ENCODE data around the gene PNPLA1.
A peak's percentile ranks its signal among the peaks of the same experiment; 100 is the strongest.

PNPLA1 gene

DNA sequence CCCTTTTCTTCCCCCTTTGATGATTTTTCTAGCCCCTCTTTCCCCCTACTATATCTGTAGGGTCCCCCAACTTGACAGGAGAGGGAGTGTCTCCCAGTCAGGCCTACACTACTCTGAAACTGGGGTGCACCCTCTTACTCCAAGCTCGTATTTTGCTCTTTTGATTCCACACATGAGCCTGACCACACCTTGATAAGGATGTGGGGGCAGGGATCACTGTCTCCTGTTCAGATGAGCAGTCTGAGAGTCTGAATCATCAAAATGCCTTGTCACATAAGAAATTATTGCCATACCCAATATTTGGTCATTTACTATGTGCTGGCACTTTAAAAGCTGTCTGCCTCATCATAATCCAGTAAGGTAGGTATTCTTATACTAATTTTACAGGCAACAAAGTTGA lies 15.9 kb downstream of the PNPLA1 start:
- DNase-seq = no peak

DNA sequence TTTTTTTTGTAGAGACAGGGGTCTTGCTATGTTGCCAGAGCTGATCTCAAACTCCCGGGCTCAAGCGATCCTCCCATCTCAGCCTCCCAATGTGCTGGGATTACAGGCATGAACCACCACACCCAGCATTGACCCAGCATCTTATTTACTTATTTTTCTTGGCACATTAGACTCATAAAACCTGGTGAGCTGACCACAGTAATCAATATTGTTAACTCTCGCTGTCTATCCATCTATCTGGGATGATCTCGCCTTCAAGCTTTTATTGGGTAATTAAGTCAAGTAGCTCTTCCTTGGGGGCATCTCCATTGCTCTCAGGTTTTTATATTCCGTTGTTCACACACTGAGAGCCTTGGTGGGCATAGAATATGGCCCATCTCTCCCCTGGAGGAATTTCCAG lies 17.0 kb downstream of the PNPLA1 start:
- no peak for DNase-seq

DNA sequence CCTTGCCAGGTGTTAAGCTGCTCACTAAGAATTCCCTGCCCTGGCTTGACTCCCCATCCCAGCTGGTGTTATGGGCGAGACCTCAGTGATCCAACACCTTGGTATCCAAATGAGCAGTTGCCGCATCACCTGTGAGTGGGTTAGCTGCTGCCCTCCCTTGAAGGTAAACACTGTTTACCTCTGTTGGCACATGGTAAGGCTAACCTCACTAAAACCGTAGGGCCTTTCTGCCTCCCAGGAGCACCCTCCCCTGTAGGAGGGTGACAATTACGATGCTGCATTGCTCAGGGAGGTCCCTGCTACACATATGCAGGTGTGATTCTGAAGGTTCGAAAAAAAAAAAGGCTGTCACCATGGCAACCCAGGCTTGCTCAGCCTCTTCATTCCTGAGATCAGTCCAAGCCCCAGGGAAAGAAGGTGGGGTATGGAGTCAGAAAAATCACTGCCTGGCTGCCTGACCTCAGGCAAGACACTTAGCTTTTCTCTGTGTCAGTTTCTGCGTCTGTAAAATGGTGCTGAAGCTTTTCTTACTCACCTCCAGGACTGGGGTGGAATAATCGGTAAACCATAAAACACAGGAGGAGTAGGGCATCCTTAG lies 19.5 kb downstream of the PNPLA1 start:
- DNase-seq = no peak

DNA sequence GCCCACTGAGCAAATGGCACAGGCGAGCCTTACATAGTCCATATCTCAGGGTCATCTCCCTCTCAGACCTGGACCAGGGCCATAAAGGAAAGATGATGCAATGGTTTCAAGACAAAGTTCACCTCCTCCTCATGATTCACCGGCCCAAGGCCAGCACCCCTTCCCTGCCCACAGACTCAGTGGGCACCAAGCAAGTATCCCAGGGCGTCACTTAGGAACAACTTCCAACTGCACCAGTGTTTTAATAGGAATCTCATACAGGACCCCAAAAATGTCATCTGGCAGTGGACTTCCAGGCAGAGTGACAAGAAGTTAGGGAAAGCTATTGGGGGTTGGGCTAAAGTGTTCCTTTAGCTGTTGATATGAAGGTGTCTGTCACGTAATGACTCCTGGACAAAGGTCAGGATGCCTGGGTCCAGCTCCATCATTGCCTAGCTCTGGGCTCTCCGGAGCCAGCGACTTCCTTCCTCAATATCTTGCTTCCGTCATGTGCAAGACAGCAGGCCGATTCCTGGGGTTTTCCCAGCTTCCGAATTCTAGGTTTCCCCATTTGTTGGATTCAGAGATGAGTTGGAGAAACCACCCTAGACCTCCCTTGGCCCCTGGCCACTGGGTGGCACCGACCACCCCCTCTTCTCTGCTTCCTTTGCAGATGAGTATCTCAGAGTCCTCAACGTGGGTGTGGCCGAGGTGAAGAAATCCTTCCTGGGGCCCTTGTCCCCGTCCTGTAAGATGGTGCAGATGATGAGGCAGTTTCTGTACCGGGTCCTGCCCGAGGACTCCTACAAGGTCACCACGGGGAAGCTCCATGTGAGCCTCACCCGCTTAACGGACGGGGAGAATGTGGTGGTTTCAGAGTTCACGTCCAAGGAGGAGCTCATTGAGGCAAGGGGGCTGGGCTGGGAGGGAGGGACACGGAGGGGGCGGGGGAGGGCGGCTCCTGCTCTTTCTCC lies 21.1 kb downstream of the PNPLA1 start:
- no peak for DNase-seq

DNA sequence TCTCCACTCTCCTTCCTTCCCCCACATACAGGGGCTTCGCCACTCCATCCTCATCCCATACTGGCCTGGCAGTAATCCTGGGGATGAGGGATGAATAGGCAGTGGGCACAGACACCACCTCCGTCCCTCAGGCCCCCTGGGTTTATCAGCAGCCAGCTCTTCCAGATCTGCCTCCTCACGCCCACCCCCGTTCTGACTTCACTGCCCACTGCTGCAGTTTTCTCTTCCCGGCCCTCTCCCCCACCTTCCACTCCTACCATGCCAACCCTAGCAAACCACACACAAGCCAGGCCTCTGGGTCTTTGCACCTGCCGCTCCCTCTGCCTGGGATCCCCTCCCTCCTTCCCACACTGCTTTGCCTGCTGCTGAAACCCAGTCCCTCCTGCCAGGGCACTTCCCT lies 22.3 kb downstream of the PNPLA1 start:
- DNase-seq = no peak

DNA sequence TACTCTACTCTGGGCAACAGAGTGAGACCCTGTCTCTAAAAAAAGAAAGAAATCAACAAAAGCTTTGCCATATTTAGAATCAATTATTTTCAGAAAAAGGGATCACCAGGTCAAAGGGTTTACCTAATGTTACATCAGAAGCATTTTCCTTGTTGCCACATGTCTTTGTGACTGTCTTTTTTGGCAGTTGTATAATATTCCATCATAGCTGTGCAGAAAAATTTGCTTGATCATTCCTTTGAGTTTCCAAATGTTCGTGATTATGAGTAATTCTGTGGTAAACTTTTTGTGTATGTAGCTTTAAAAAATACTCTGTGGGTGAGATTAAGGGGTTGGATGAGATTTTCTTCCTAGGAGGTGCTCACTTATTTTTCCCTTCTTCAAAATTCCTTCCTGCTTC lies 26.4 kb downstream of the PNPLA1 start:
- no peak for DNase-seq

DNA sequence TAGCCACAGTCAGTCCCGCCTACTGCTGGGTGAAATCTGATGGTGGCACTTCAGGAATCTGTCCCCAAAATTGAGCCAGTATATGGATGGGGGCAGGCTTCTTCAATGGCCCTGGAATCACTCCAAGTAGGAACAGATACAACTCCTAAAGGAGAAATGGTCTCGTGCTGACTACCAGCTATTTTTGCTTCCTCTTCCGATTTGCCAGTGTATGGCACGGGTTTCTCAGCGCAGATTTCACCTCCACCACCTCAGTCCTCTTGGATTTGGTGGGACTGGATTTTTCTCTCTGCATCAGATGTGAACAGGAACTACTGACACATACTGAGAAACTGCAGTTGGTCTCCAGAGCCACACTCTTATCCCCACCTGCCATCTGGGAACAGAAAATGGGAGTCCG lies 27.2 kb downstream of the PNPLA1 start:
- no peak for DNase-seq

DNA sequence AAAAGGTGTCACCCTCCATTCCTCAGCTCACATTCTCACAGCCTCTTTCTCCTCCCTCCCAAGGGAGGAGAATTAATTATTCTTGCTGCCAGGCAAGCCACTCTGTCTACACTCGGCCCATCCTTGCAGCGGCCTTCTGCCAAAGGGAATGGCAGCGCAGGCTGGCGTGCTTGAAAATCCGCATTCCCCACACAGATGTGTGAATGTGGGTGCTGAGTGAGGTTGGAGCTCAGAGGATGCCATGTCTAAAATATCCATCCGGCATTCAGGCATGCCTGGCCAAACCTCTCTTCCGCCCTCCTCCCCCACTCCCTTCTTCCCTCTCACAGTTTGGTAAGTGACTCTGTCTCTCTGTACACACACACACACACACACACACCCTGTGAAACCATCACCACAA lies 27.7 kb downstream of the PNPLA1 start:
- DNase-seq = no peak

DNA sequence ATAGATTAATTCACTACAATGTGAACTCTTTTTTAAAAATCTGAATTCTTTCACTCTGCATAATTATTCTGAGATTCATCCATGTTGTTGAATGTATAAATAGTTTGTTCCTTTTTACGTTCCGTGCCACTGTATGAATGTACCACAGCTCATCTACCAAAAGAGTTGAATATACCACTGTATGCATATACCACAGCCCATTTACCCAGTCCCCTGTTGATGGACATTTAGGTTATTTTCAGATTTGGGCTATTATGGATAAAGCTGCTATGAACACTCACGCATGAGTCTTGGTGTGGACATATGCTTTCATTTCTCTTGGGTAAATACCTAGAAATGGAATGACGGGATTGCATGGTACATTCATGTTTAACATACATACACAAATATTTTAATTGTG lies 28.2 kb downstream of the PNPLA1 start:
- DNase-seq = no peak

DNA sequence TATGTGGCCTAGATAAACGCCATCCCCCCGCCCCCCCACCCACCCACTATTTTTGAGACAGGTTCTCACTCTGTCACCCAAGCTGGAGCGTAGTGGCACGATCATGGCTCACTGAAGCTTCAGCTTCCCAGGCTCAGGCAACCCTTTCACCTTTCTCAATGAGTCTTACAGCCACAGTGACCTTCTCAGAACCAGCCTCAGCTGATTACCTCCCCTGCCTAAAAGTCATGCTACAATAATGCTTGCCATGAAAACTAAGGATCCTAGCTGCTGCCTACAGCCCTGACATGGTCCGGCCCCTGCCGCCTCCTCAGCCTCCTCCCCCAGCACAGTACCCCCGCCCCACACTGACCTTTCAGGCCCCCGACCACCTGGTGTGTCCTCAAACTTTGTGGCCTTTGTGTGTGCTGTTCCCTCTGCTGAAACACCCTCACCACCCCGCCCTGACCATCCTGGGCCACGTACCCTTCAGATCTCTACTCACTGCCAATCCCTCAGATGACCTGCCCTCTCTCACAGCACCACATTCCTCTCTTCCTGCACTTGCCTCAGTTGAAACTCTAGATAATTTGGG lies 31.3 kb downstream of the PNPLA1 start:
- no peak for DNase-seq

DNA sequence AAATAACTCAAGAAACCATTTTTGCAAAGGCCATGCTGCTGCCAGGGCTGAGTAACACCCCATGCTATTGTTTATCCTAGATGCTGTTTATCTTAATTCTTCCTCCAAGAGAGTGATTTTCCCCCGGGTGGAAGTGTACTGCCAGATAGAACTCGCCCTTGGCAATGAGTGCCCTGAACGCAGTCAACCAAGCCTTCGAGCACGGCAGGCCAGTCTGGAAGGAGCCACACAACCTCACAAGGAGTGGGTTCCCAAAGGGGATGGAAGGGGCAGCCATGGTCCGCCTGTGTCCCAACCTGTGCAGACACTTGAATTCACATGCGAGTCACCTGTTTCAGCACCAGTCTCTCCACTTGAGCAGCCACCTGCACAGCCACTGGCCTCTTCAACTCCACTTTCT lies 31.9 kb downstream of the PNPLA1 start:
- DNase-seq = no peak

DNA sequence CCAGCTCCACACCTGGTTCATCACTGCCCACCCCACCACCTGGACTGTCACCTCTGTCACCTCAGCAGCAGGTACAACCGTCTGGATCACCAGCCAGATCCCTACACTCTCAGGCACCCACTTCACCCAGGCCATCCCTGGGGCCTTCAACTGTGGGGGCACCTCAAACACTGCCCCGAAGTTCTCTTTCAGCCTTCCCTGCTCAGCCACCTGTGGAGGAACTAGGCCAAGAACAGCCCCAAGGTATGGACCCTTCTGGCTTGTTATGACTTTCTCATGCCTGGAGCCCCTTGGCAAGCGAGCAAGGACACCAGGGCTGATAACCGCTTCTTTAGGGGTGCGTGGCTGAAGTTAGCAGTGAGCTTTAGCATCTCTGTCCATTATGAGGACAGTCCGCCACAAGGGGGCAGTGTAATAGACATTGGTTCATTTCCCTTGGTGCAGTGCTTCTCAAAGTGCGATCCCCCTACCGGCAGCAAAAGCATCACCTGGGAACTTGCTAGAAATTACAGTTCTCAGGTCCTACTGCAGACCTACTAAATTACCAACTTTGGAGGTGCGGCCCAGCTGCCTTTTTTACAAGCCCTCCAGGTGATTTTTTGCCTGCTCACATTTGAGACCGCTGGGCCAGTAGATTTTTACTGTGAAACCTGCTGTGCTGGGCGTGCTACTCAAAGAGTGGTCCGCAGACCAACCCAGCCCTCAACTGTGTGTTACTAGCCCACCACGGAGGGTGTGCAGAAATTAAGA lies 32.5 kb downstream of the PNPLA1 start:
- DNase-seq = peak; percentile 88 to 90

DNA sequence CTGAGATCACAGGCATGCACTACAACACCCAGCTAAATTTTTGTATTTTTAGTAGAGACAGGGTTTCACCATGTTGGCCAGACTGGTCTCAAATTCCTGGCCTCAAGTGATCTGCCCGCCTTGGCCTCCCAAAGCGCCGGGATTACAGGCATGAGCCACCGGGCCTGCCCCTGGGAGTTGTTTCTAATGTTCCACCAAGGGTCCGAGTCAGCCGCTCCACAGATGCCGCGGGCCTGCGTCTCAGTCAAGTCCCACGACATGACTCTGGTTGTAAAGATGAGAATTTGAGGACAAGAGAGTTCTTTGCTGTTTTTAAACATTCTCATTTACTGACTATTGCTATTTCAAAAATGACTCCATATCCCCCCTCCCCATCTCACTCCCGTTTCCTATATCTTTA lies 36.0 kb downstream of the PNPLA1 start:
- DNase-seq = no peak

DNA sequence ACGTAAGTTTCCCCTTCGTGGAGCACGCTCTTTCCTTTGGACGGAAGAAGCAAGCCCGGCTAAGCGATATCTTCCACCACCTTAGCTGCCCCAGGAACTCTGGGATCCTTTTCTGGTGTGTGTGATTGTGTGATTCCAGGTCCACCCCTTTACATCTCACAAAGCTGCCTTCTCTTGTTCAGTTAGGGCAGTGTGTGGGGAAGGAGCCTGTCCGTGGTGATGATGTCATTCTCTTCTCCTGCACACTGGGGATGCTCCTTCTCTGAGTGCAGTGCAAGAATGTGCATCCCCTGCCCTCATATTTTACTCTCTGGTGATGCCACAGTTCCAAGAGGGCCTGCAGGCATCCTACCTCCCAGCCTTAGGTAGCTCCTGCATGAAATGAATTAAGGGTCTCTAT lies 36.5 kb downstream of the PNPLA1 start:
- DNase-seq = no peak

DNA sequence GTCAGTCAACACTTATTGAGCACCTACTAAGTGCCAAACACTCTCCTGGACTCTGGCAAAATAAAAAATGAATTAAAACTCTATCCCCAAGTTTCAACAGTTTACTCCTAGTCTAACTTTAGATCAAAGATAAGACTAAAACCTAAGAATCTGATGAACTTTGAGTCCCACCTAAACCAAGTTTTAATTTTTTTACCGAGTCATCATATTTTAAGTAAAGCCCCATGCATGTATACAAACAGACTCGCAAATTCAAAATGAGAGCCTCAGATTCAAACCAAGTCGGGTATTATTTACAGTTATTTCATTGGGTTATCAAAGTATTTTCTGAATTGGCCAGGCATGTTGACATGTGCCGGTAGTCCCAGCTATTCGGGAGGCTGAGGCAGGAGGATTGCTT lies 38.7 kb downstream of the PNPLA1 start:
- no peak for DNase-seq

DNA sequence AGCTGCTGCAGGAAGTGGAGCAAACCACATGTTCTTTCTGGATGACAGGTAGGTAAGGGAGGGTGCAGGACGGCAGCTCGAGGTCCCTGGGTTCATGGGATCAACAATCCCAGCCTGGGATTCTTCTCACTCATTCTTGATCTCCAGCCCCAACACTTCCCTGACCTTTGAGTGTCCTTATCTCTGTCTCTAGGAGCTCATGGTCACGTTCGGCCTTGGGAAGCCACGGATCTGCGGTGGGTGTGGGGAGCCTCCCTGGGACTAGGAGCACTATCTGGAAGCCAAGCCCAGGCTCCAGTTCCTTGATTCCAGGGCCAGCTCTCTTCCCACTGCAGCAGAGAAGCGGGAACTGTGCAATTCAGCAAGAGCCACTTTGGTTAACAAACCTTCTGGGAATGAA lies 39.3 kb downstream of the PNPLA1 start:
- no peak for DNase-seq

DNA sequence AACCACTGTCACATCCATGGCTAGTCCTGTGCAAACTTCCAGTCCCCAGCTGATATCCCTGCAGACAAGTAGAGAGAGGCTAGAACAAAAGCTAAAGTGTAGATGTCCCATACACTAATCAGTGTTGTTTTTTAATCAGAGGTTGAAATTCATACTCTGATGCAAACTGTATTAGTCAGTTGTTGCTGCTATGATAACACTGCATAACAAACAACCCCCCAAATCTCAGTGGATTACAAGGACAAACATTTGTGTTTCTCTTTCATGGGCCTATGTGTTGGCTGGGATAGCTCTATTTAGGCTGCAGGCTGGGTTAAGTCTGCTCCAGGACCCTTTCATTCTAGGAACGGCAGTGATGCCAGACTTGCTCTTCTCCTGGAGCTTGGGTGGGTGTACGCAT lies 40.0 kb downstream of the PNPLA1 start:
- DNase-seq = no peak

DNA sequence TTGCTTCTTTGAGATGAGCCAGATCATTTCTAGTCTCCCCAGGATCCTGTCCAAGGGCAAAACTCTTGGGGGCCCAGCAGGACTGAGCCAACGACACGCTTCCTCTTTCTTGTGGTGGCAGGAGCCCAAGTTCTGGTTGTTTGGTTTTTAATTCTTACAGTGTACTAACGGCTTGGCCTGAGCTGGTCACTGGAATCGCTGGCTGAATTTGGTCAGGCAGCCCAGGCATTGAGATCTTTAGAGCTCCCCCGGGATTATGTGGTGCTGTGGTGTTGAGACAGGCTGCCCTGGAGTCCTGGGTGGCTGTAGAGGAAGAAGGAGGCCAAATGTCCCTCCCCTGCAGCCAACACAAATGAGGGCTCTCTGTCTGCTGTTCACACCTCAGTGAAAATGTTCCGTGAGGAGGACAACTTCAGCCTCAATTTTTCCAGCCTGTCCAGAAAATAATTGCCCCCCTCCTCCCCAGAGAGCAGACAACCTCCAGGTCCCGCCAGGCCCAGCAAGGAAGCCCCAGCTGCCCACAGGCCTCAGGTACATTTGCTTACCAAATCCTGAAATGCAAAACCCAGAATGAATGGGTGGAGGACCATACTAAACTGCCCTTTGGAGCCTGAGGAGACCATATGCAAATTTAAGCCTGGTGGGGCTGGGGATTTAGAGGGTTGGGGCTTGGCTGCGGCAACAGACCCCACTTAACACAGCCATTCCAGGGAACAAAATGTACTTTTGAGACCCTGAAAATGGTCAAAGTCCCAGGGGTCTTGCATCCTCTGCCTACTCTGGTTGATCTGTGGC lies 43.2 kb downstream of the PNPLA1 start:
- DNase-seq = peak; percentile 69 to 76

DNA sequence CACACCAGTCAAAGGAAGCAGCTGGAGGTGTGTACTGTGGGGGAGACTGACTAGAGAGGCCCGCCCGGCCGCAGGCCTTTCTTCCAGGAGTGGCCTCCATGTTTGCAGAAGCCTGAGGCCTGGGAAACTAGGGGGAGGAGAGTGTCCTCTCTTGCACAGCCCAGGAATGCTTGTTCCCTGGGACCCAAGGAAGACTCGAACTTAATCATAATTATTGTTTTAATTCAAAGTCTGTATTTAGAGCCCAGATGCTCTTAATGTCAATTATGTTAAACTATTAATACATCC lies 43.7 kb downstream of the PNPLA1 start:
- no peak for DNase-seq

DNA sequence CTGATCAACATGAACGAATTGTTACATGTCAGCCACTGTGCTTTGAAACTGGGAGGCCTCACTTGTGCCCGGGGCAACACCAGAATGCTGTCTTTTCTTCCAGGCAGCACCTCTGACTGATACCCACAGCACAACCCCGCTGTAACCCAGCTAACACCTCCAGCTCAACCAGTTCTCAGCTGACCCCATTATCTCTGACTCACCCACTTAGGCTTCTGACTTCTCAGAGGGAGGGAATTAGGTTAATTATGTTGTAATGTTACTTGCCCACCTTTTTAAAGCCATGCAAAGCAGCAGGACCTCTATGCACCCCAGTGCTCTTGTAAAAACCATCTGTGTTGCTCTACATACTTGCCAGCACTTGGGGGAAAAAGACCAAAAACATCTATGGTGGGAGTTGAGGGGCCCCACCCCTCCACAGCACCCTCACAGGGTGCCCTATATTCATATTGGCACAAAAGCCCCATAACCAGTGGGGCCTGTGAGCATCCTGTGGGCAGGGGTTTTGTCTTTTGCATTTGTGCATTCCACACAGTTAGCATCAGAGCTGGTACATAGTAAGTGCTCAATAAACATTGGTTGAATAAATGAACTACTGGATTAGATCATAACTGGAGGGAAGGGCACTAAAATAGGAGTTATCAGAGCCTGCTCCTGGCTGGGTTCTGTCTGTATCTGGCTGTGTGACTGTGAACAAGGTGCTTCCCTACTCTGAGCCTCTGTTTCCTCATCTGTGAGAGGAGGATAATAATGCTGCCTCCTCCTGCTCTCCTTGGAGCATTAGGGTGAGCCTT lies 44.6 kb downstream of the PNPLA1 start:
- DNase-seq = no peak

DNA sequence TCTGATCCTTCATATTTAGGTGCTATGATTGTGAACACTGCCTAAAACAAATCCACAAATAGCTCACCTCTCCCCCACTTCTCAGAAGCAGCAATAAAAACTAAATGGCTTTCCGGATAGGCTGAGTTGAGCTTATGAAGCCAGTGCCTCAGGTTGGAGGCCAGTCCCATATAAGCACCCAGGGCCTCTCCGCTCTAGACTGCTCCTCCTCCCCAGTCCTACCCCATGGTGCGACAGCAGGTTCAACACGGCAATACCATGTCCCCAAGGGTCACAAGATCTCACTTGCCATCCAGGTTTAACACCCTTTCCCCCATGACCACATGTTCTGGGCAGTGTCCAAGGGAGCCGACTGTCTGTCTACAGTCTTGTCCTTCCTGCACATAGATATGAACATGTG lies 46.1 kb downstream of the PNPLA1 start:
- DNase-seq = no peak

DNA sequence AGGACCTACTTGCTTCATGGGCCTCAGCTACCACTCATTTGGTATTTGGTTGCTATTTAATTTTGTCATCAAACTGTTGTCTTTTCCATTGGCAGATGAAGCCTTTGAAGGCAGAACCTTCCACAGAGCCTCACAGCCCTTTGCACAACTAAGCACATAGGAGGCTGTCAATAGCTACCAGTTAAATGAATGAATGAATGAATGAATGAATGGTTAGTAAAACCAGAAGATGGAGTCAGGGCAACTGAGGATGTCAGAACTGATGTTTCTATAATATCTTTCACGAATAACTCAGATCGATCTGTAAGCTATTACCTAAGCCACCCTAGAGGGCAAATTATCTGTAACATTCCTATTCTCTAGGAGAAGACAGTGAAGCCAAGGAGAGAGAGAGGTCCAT lies 47.8 kb downstream of the PNPLA1 start:
- no peak for DNase-seq
